WERI-Rb-1 (cell line): ENCODE measurements around the gene UBE2J2.

ENCODE experiments used
- DNase-seq: peaks from one replicate; pipeline ENCODE4 v3.0.0-alpha.2; 2020
- H3K27ac ChIP-seq: fragments of 250-450 bp; sonication (Bioruptor Pico); 2 replicates; pipeline ENCODE4 v1.5.1; 2020; ENCODE audit warnings: mild to moderate bottlenecking, moderate library complexity
- H3K27me3 ChIP-seq: fragments of 250-450 bp; sonication (Bioruptor Pico); 2 replicates; pipeline ENCODE4 v1.5.1; 2021; ENCODE audit warnings: mild to moderate bottlenecking, low read depth, moderate library complexity; ENCODE audit not compliant: insufficient read depth, severe bottlenecking
- H3K36me3 ChIP-seq: fragments of 250-450 bp; sonication (Bioruptor Pico); 2 replicates; pipeline ENCODE4 v1.5.1; 2020; ENCODE audit warnings: mild to moderate bottlenecking, moderate library complexity
- H3K4me3 ChIP-seq: 2 replicates; pipeline ENCODE4 v1.5.1; 2011; ENCODE audit warnings: low read depth, mild to moderate bottlenecking, control low read depth, low read length
- H3K9me3 ChIP-seq: fragments of 250-450 bp; sonication (Bioruptor Pico); 2 replicates; pipeline ENCODE4 v1.5.1; 2021; ENCODE audit warnings: mild to moderate bottlenecking, moderate library complexity; ENCODE audit not compliant: severe bottlenecking
- CTCF ChIP-seq: IDR thresholded peaks from 2 replicates; pipeline ENCODE4 v1.5.1; 2011; ENCODE audit warnings: low read depth, mild to moderate bottlenecking, control low read depth, inconsistent platforms, low read length

The UBE2J2 gene

GRCh38 chr1:1225238-1225845, 48.3 kb downstream of the UBE2J2 start:
- no peak for TF ChIP-seq CTCF
- no peak overlapping the region for H3K4me3 ChIP-seq
- H3K27me3 ChIP-seq: no peaks in the 10 kb centered on the region
- peaks cover 54% of the 10 kb centered on the region for H3K36me3 ChIP-seq
- no peak for DNase-seq
- H3K27ac ChIP-seq: no peak overlapping the region
- H3K9me3 ChIP-seq: no peaks in the 10 kb centered on the region

- no peaks in the 10 kb centered on the region for H3K27me3 ChIP-seq
- no peak overlapping the region for H3K4me3 ChIP-seq
- H3K9me3 ChIP-seq: no peaks in the 10 kb centered on the region
- no peak for TF ChIP-seq CTCF
- DNase-seq: no peak
- H3K27ac ChIP-seq: no peak overlapping the region
- H3K36me3 ChIP-seq: peaks cover 49% of the 10 kb centered on the region
Measured at GRCh38 chr1:1223891-1224290, 49.8 kb downstream of the UBE2J2 start.

GRCh38 chr1:1223321-1223720, 50.3 kb downstream of the UBE2J2 start:
- Histone ChIP-seq H3K27me3 (no peaks in the 10 kb centered on the region), H3K4me3 (no peak overlapping the region), H3K36me3 (peaks cover 51% of the 10 kb centered on the region), H3K27ac (no peak overlapping the region), H3K9me3 (no peaks in the 10 kb centered on the region)
- no peak for TF ChIP-seq CTCF
- no peak for DNase-seq

- no peak for DNase-seq
- Histone ChIP-seq H3K9me3 (no peaks in the 10 kb centered on the region), H3K27ac (no peak overlapping the region), H3K36me3 (peaks cover 51% of the 10 kb centered on the region), H3K27me3 (no peaks in the 10 kb centered on the region), H3K4me3 (no peak overlapping the region)
- TF ChIP-seq CTCF: no peak
Measured at GRCh38 chr1:1222575-1223225, 51.0 kb downstream of the UBE2J2 start.

GRCh38 chr1:1221887-1222574, 51.6 kb downstream of the UBE2J2 start:
- no peaks in the 10 kb centered on the region for H3K9me3 ChIP-seq
- no peak for DNase-seq
- no peak overlapping the region for H3K4me3 ChIP-seq
- no peak for TF ChIP-seq CTCF
- no peak overlapping the region for H3K27ac ChIP-seq
- peaks cover 51% of the 10 kb centered on the region for H3K36me3 ChIP-seq
- H3K27me3 ChIP-seq: no peaks in the 10 kb centered on the region
